DND-41 (cell line): Measurements from ENCODE around the gene RPS19.

Experiments used
- ATAC-seq: fragments of 200-7000 bp; cut with Tn5 transposase; 3 replicates; pipeline ENCODE4 v1.9.1; 2021; ENCODE audit warnings: low read depth; ENCODE audit not compliant: insufficient read depth
- DNase-seq: peaks from one replicate; pipeline ENCODE4 v3.0.0-alpha.2; 2020
- H2AFZ ChIP-seq: 2 replicates; pipeline ENCODE4 v1.6.0; 2012; ENCODE audit warnings: low read depth, low read length
- H3K27ac ChIP-seq: 2 replicates; pipeline ENCODE4 v1.5.1; 2012; ENCODE audit warnings: low read length, inconsistent platforms
- H3K27me3 ChIP-seq: fragments of 200-600 bp; sonication (generic); 2 replicates; pipeline ENCODE4 v1.6.0; 2012; ENCODE audit warnings: low read length, mild to moderate bottlenecking, inconsistent platforms; ENCODE audit not compliant: insufficient read depth, poor library complexity
- H3K36me3 ChIP-seq: 2 replicates; pipeline ENCODE4 v1.5.1; 2012; ENCODE audit warnings: low read length, inconsistent platforms; ENCODE audit not compliant: insufficient read depth
- H3K4me1 ChIP-seq: 2 replicates; pipeline ENCODE4 v1.5.1; 2012; ENCODE audit warnings: mild to moderate bottlenecking, low read length; ENCODE audit not compliant: insufficient read depth
- H3K4me2 ChIP-seq: 2 replicates; pipeline ENCODE4 v1.6.0; 2012; ENCODE audit warnings: mild to moderate bottlenecking, moderate library complexity, low read length, inconsistent platforms; ENCODE audit not compliant: insufficient read depth
- H3K4me3 ChIP-seq, 2 experiments: fragments of 200-600 bp in 1 of 2; shearing (Covaris generic) in 1 of 2; 2 replicates each; pipeline ENCODE4 v1.5.1; 2012 to 2016; ENCODE audit warnings: inconsistent platforms in 2 of 2, low read length in 2 of 2, mild to moderate bottlenecking in 2 of 2, low read depth in 1 of 2, moderate library complexity in 1 of 2
- H3K79me2 ChIP-seq: 2 replicates; pipeline ENCODE4 v1.6.0; 2012; ENCODE audit warnings: low read length, inconsistent platforms; ENCODE audit not compliant: insufficient read depth
- H3K9ac ChIP-seq: 2 replicates; pipeline ENCODE4 v1.6.0; 2012; ENCODE audit warnings: low read depth, mild to moderate bottlenecking, inconsistent platforms, low read length, moderate library complexity
- H3K9me3 ChIP-seq: 2 replicates; pipeline ENCODE4 v1.5.1; 2012; ENCODE audit warnings: low read length, moderate library complexity, mild to moderate bottlenecking, inconsistent platforms; ENCODE audit not compliant: insufficient read depth, severe bottlenecking
- H4K20me1 ChIP-seq: 2 replicates; pipeline ENCODE4 v1.6.0; 2012; ENCODE audit warnings: low read length; ENCODE audit not compliant: insufficient read depth
- EZH2 ChIP-seq: IDR thresholded peaks from 3 replicates; pipeline ENCODE4 v1.6.1; 2012; ENCODE audit warnings: borderline replicate concordance, low read depth, mild to moderate bottlenecking, moderate library complexity, low read length, inconsistent platforms; ENCODE audit not compliant: severe bottlenecking
- TF ChIP-seq, protein P1 (sequence below): IDR thresholded peaks from 2 replicates; pipeline ENCODE4 v1.5.1; 2012; ENCODE audit warnings: borderline replicate concordance, low read length, moderate library complexity, mild to moderate bottlenecking; ENCODE audit not compliant: poor library complexity, severe bottlenecking; ENCODE audit errors: extremely low read depth

The RPS19 gene

DNA sequence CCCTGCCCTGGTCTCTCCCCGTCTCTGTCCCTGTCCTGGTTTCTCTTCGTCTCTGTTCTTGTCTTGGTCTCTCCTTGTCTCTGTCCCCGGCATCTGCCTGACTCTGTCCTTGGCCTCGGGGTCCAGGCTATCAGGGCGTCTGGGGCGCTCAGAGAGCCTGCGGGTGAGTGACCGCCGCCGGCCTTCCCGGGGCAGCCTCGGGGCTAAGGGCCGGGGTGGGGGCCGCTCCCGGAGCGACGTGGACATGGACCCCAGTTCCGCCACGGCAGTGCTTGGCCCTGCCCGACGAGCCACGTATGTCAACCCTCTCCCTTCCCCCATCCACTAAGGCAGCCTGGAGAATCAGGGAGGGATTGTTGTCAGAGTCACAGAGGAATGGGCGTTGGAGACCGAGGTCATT is 37.8 kb downstream of the RPS19 start:
- Histone ChIP-seq H3K9me3 (no peaks in the 10 kb centered on the region), H3K79me2 (peaks cover 36% of the 10 kb centered on the region), H3K4me1 (peaks cover 5% of the 10 kb centered on the region; the same call in 1 of the 2 replicates), H4K20me1 (peaks cover 41% of the 10 kb centered on the region), H3K9ac (no peak overlapping the region), H3K27me3 (no peaks in the 10 kb centered on the region), H3K4me2 (no peak overlapping the region), H3K36me3 (peaks cover 89% of the 10 kb centered on the region), H2AFZ (no peak overlapping the region), H3K4me3 (no peak overlapping the region), H3K27ac (no peak overlapping the region)
- no peak for TF ChIP-seq EZH2
- TF ChIP-seq, protein P1, sequence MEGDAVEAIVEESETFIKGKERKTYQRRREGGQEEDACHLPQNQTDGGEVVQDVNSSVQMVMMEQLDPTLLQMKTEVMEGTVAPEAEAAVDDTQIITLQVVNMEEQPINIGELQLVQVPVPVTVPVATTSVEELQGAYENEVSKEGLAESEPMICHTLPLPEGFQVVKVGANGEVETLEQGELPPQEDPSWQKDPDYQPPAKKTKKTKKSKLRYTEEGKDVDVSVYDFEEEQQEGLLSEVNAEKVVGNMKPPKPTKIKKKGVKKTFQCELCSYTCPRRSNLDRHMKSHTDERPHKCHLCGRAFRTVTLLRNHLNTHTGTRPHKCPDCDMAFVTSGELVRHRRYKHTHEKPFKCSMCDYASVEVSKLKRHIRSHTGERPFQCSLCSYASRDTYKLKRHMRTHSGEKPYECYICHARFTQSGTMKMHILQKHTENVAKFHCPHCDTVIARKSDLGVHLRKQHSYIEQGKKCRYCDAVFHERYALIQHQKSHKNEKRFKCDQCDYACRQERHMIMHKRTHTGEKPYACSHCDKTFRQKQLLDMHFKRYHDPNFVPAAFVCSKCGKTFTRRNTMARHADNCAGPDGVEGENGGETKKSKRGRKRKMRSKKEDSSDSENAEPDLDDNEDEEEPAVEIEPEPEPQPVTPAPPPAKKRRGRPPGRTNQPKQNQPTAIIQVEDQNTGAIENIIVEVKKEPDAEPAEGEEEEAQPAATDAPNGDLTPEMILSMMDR = no peak
- DNase-seq (no peak), ATAC-seq (no peak)

GRCh38 chr19:41898235-41898634 is 38.2 kb downstream of the RPS19 start:
- peaks cover 40% of the 10 kb centered on the region for H4K20me1 ChIP-seq
- ATAC-seq (no peak), DNase-seq (no peak)
- no peaks in the 10 kb centered on the region for H3K9me3 ChIP-seq
- no peak overlapping the region for H3K9ac ChIP-seq
- H3K27ac ChIP-seq = no peak overlapping the region
- H3K79me2 ChIP-seq = peaks cover 34% of the 10 kb centered on the region
- TF ChIP-seq, protein P1 = no peak
- TF ChIP-seq EZH2 = no peak
- peaks cover 90% of the 10 kb centered on the region for H3K36me3 ChIP-seq
- peaks cover 3% of the 10 kb centered on the region; the same call in 1 of the 2 replicates for H3K4me1 ChIP-seq
- no peak overlapping the region for H3K4me3 ChIP-seq
- H2AFZ ChIP-seq = no peak overlapping the region
- no peaks in the 10 kb centered on the region for H3K27me3 ChIP-seq
- H3K4me2 ChIP-seq = no peak overlapping the region

- H4K20me1 ChIP-seq = peaks cover 42% of the 10 kb centered on the region
- H3K4me2 ChIP-seq = no peak overlapping the region
- H3K27ac ChIP-seq = no peak overlapping the region
- H3K79me2 ChIP-seq = peaks cover 14% of the 10 kb centered on the region
- TF ChIP-seq, protein P1 = no peak
- no peak for TF ChIP-seq EZH2
- H3K4me3 ChIP-seq = no peak overlapping the region
- peaks cover 96% of the 10 kb centered on the region for H3K36me3 ChIP-seq
- no peak overlapping the region for H3K9ac ChIP-seq
- peaks cover 3% of the 10 kb centered on the region; the same call in 1 of the 2 replicates for H3K4me1 ChIP-seq
- no peak overlapping the region for H2AFZ ChIP-seq
- ATAC-seq (no peak), DNase-seq (no peak)
- no peaks in the 10 kb centered on the region for H3K9me3 ChIP-seq
- H3K27me3 ChIP-seq = no peaks in the 10 kb centered on the region
These were observed 41.8 kb downstream of the RPS19 start for GRCh38 chr19:41901707-41902360.
